HepG2 (cell line): Measurements from ENCODE around the gene PIM3. TPM values are rescaled to one million over a fixed set of nuclear protein-coding genes. Genes with fewer than 3 reads are reported as not detected.
A peak's percentile ranks its signal among the peaks of the same experiment; 100 is the strongest.

Experiments
- ASH2L ChIP-seq: fragments of 300-600, 200-600 bp; sonication (generic); IDR thresholded peaks from 2 replicates; pipeline ENCODE4 v1.7.0; 2017; ENCODE audit warnings: low read depth, mild to moderate bottlenecking, moderate library complexity, mixed read lengths, low read length; ENCODE audit not compliant: insufficient read length
- BHLHE40 ChIP-seq: IDR thresholded peaks from 2 replicates; pipeline ENCODE4 v1.6.1; 2011; ENCODE audit warnings: low read length, improper control_type of control experiment
- BRD4 ChIP-seq: sonication (generic); formaldehyde crosslinking; IDR thresholded peaks from 2 replicates; pipeline ENCODE4 v1.4.0; 2020; ENCODE audit warnings: missing genetic modification reagents
- ERF ChIP-seq: IDR thresholded peaks from 2 replicates; pipeline ENCODE4 v1.6.1; 2018; ENCODE audit warnings: missing biosample characterization, missing genetic modification reagents
- NFE2 ChIP-seq: sonication (generic); formaldehyde crosslinking; IDR thresholded peaks from 2 replicates; pipeline ENCODE4 v1.4.0; 2020; ENCODE audit warnings: missing genetic modification reagents
- RFX5 ChIP-seq: IDR thresholded peaks from 2 replicates; pipeline ENCODE4 v1.6.1; 2011; ENCODE audit warnings: low read depth, low read length, improper control_type of control experiment
- RFXAP ChIP-seq: sonication (generic); formaldehyde crosslinking; IDR thresholded peaks from 2 replicates; pipeline ENCODE4 v1.4.0; 2020; ENCODE audit warnings: missing genetic modification reagents, borderline replicate concordance
- SALL1 ChIP-seq: sonication (generic); formaldehyde crosslinking; IDR thresholded peaks from 2 replicates; pipeline ENCODE4 v1.8.0; 2022; ENCODE audit warnings: mild to moderate bottlenecking, missing genetic modification reagents
- SAP130 ChIP-seq: IDR thresholded peaks from 2 replicates; pipeline ENCODE4 v1.6.1; 2016; ENCODE audit warnings: low read depth
- STAT5B ChIP-seq: sonication (generic); formaldehyde crosslinking; IDR thresholded peaks from 2 replicates; pipeline ENCODE4 v1.4.0; 2020; ENCODE audit warnings: missing genetic modification reagents
- TMF1 ChIP-seq: sonication (generic); formaldehyde crosslinking; IDR thresholded peaks from 2 replicates; pipeline ENCODE4 v1.8.1; 2022; ENCODE audit warnings: low read depth, missing genetic modification reagents
- ZBTB38 ChIP-seq: sonication (generic); formaldehyde crosslinking; IDR thresholded peaks from 2 replicates; pipeline ENCODE4 v1.5.1; 2020; ENCODE audit warnings: mild to moderate bottlenecking, missing genetic modification reagents
- ZFYVE20 ChIP-seq: sonication (generic); formaldehyde crosslinking; IDR thresholded peaks from 2 replicates; pipeline ENCODE4 v1.8.0; 2023; ENCODE audit warnings: low read depth, mild to moderate bottlenecking, moderate library complexity, missing genetic modification reagents, borderline replicate concordance
- ZNF383 ChIP-seq: sonication (generic); formaldehyde crosslinking; IDR thresholded peaks from 2 replicates; pipeline ENCODE4 v1.4.0; 2020; ENCODE audit warnings: missing genetic modification reagents, mild to moderate bottlenecking, borderline replicate concordance
- ZSCAN25 ChIP-seq: sonication (generic); formaldehyde crosslinking; IDR thresholded peaks from 2 replicates; pipeline ENCODE4 v1.8.0; 2022; ENCODE audit warnings: mild to moderate bottlenecking, missing genetic modification reagents
- polyA plus RNA-seq, 8 experiments: library from polyadenylated mRNA; depleted of rRNA in 3 of 8; stranded (reverse) in 7 of 8; unstranded in 1 of 8; fragments of >200 nt; fragmentation: Illumina TruSeq in 4 of 8; extraction: Trizol in 4 of 8; gene quantifications; 2 replicates each; pipeline versions ENCODE4 v1.2.1 to v1.2.3, GENCODE V29; 2011 to 2016; ENCODE audit warnings: low read depth in 4 of 8, missing spikeins in 1 of 8, mixed read lengths in 1 of 8; ENCODE audit not compliant: insufficient read depth in 1 of 8
- total RNA-seq, 5 experiments: library from RNA; depleted of rRNA; stranded (reverse); fragments of >200 nt; fragmentation: Illumina TruSeq; extraction: Trizol; gene quantifications; 2 replicates each; pipeline ENCODE4 v1.2.3, GENCODE V29; 2016; ENCODE audit warnings: low read depth in 1 of 5
- TF ChIP-seq, protein P1 (sequence below): sonication (generic); formaldehyde crosslinking; IDR thresholded peaks from 2 replicates; pipeline ENCODE4 v1.4.0; 2020; ENCODE audit warnings: missing genetic modification reagents, borderline replicate concordance
- TF ChIP-seq, protein P2 (sequence below), 2 experiments: sonication (generic) in 1 of 2; formaldehyde crosslinking in 1 of 2; IDR thresholded peaks; 2 replicates each; pipeline versions ENCODE4 v1.4.0 to v1.6.1; 2016 to 2020; ENCODE audit warnings: borderline replicate concordance in 1 of 2, low read depth in 1 of 2, mild to moderate bottlenecking in 1 of 2, missing genetic modification reagents in 1 of 2
- TF ChIP-seq, protein P3 (sequence below): sonication (generic); formaldehyde crosslinking; IDR thresholded peaks from 2 replicates; pipeline ENCODE4 v1.5.1; 2020; ENCODE audit warnings: missing genetic modification reagents, mild to moderate bottlenecking, borderline replicate concordance

Gene PIM3
- total and polyA plus RNA-seq, 2 of the 13 experiments (the other 11 are each of a cell fraction or from before 2014, with no cell fraction given), result 21.6 to 31.2 TPM

DNA sequence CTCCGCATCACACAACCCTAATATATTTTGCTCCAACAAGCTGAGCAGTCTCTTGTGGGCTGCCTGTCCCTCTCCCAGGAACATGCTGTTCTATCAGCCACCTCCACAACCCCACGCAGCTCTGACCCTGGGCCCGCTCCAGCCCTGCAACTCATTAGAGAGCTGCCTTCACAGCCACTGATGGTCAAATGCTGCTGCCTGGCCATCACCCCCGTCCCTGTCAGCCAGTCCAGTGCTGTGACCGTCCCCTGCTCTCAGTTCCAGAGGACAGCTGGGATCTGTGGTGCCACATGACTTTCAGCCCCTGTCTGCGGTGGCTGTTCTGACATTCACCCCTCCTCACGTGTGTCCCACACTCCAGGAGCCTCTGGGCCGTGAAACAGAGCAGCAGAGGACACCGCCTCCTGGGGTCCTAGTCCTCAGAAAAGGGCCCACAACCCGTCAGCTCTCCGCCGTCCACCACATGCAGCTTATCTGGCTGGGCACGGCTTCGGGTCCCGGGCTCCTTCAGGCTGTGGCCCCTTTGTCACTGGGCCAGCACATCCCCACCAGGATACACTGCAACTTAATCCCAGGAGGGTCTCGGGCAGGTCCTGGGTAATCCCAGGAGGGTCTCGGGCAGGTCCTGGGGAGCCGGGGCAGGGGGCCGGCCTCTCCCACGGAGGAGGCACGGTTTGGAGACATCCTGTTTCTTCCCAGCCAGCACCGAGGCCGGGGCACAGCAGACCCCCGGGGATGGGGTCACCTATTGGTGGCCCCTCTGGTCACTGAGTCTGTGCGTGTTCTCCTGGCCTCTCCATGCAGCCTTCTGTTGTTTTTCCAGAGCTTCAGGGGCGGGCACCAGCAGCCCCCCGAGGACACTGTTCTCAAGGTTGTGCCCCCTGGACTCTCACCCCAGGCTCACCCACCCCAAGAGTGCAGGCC, 27.1 kb upstream of the PIM3 start (continued):
- TF ChIP-seq, protein P1, sequence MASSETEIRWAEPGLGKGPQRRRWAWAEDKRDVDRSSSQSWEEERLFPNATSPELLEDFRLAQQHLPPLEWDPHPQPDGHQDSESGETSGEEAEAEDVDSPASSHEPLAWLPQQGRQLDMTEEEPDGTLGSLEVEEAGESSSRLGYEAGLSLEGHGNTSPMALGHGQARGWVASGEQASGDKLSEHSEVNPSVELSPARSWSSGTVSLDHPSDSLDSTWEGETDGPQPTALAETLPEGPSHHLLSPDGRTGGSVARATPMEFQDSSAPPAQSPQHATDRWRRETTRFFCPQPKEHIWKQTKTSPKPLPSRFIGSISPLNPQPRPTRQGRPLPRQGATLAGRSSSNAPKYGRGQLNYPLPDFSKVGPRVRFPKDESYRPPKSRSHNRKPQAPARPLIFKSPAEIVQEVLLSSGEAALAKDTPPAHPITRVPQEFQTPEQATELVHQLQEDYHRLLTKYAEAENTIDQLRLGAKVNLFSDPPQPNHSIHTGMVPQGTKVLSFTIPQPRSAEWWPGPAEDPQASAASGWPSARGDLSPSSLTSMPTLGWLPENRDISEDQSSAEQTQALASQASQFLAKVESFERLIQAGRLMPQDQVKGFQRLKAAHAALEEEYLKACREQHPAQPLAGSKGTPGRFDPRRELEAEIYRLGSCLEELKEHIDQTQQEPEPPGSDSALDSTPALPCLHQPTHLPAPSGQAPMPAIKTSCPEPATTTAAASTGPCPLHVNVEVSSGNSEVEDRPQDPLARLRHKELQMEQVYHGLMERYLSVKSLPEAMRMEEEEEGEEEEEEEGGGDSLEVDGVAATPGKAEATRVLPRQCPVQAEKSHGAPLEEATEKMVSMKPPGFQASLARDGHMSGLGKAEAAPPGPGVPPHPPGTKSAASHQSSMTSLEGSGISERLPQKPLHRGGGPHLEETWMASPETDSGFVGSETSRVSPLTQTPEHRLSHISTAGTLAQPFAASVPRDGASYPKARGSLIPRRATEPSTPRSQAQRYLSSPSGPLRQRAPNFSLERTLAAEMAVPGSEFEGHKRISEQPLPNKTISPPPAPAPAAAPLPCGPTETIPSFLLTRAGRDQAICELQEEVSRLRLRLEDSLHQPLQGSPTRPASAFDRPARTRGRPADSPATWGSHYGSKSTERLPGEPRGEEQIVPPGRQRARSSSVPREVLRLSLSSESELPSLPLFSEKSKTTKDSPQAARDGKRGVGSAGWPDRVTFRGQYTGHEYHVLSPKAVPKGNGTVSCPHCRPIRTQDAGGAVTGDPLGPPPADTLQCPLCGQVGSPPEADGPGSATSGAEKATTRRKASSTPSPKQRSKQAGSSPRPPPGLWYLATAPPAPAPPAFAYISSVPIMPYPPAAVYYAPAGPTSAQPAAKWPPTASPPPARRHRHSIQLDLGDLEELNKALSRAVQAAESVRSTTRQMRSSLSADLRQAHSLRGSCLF (CRISPR knock-in tag), result no peak
- TF ChIP-seq, protein P2, sequence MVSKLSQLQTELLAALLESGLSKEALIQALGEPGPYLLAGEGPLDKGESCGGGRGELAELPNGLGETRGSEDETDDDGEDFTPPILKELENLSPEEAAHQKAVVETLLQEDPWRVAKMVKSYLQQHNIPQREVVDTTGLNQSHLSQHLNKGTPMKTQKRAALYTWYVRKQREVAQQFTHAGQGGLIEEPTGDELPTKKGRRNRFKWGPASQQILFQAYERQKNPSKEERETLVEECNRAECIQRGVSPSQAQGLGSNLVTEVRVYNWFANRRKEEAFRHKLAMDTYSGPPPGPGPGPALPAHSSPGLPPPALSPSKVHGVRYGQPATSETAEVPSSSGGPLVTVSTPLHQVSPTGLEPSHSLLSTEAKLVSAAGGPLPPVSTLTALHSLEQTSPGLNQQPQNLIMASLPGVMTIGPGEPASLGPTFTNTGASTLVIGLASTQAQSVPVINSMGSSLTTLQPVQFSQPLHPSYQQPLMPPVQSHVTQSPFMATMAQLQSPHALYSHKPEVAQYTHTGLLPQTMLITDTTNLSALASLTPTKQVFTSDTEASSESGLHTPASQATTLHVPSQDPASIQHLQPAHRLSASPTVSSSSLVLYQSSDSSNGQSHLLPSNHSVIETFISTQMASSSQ (IDR thresholded peaks at IDR 0.05; ENCODE audit: low read depth), result no peak
- TF ChIP-seq, protein P2 (CRISPR knock-in tag; IDR thresholded peaks at IDR 0.05; ENCODE audit: borderline replicate concordance), result no peak
- no peak for TF ChIP-seq ASH2L
- no peak for TF ChIP-seq ZNF383 (CRISPR knock-in tag)
- no peak for TF ChIP-seq RFX5
- TF ChIP-seq ZSCAN25 (CRISPR knock-in tag), result peak; percentile 73; the same call in 1 of the 2 replicates
- 0 out of 2 replicates have a peak, but pooled peaks have one; percentile 19 for TF ChIP-seq ERF
- peak; percentile 74 for TF ChIP-seq SAP130
- no peak for TF ChIP-seq TMF1 (CRISPR knock-in tag)
- TF ChIP-seq BRD4 (CRISPR knock-in tag), result no peak
- no peak for TF ChIP-seq NFE2 (CRISPR knock-in tag)
- peak; percentile 57 for TF ChIP-seq SALL1 (CRISPR knock-in tag)
- TF ChIP-seq BHLHE40, result peak; percentile 76; the same call in 1 of the 2 replicates
- TF ChIP-seq, protein P3, sequence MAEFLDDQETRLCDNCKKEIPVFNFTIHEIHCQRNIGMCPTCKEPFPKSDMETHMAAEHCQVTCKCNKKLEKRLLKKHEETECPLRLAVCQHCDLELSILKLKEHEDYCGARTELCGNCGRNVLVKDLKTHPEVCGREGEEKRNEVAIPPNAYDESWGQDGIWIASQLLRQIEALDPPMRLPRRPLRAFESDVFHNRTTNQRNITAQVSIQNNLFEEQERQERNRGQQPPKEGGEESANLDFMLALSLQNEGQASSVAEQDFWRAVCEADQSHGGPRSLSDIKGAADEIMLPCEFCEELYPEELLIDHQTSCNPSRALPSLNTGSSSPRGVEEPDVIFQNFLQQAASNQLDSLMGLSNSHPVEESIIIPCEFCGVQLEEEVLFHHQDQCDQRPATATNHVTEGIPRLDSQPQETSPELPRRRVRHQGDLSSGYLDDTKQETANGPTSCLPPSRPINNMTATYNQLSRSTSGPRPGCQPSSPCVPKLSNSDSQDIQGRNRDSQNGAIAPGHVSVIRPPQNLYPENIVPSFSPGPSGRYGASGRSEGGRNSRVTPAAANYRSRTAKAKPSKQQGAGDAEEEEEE (CRISPR knock-in tag), result no peak
- no peak for TF ChIP-seq STAT5B
- TF ChIP-seq ZFYVE20 (CRISPR knock-in tag), result no peak
- TF ChIP-seq ZBTB38 (CRISPR knock-in tag), result peak; percentile 25; the same call in 1 of the 2 replicates
- TF ChIP-seq RFXAP (CRISPR knock-in tag), result no peak
